IMR-90 (cell line): ENCODE measurements around the gene ZFPM1. TPM values are rescaled to one million over a fixed set of nuclear protein-coding genes. Genes with fewer than 3 reads are reported as not detected.

ENCODE experiments used
- ATAC-seq: fragments of 200-7000 bp; cut with Tn5 transposase; 2 replicates; pipeline ENCODE4 v1.9.1; 2020; ENCODE audit warnings: low read depth, mild to moderate bottlenecking, moderate library complexity
- BruUV-seq: library from RNA; stranded (reverse); fragments of 400-500 nt; replicated peaks from 2 replicates; lab custom pipeline; 2021; lab: Mats Ljungman, UMichigan
- CTCF ChIA-PET: fragments of 300-600 bp; formaldehyde crosslinking; extraction: SDS; loops from one replicate; lab custom pipeline; 2021; ENCODE audit warnings: antibody characterized with exemption; lab: Yijun Ruan, JAX
- POLR2A ChIA-PET: fragments of 300-600 bp; sonication (Branson Sonifier 250); formaldehyde crosslinking; loops from one replicate; lab custom pipeline; 2022; ENCODE audit warnings: antibody characterized with exemption; ENCODE audit not compliant: unreplicated experiment; lab: Charles Lee
- DNase-seq: peaks from one replicate; pipeline ENCODE4 v3.0.0; 2013
- H2AFZ ChIP-seq: replicated peaks from 2 replicates; pipeline ENCODE3; 2013; ENCODE audit warnings: low read length, mild to moderate bottlenecking; ENCODE audit not compliant: poor library complexity
- H2AK5ac ChIP-seq: 2 replicates; pipeline ENCODE4 v1.6.1; 2013; ENCODE audit warnings: low read depth, low read length, inconsistent platforms
- H2AK9ac ChIP-seq: replicated peaks from 2 replicates; pipeline ENCODE3; 2013; ENCODE audit warnings: mild to moderate bottlenecking, low read depth, low read length, moderate library complexity; ENCODE audit not compliant: poor library complexity
- H2BK120ac ChIP-seq: 2 replicates; pipeline ENCODE4 v1.6.1; 2013; ENCODE audit warnings: low read depth, low read length, inconsistent platforms
- H2BK15ac ChIP-seq: 3 replicates; pipeline ENCODE4 v1.6.1; 2013; ENCODE audit warnings: low read depth, low read length, inconsistent platforms
- H2BK20ac ChIP-seq: 2 replicates; pipeline ENCODE4 v1.6.1; 2013; ENCODE audit warnings: low read depth, mild to moderate bottlenecking, inconsistent platforms, low read length, moderate library complexity
- H2BK5ac ChIP-seq: 2 replicates; pipeline ENCODE4 v1.6.1; 2013; ENCODE audit warnings: mild to moderate bottlenecking, low read depth, low read length, inconsistent platforms; ENCODE audit not compliant: poor library complexity, severe bottlenecking
- H3K14ac ChIP-seq: replicated peaks from 2 replicates; pipeline ENCODE4 v1.6.1; 2013; ENCODE audit warnings: low read depth, low read length, inconsistent platforms
- H3K18ac ChIP-seq: 2 replicates; pipeline ENCODE4 v1.6.1; 2013; ENCODE audit warnings: low read depth, low read length, control low read depth
- H3K23ac ChIP-seq: 2 replicates; pipeline ENCODE4 v1.6.1; 2013; ENCODE audit warnings: low read depth, low read length, inconsistent platforms
- H3K27ac ChIP-seq: 2 replicates; pipeline ENCODE4 v1.5.1; 2013; ENCODE audit warnings: mild to moderate bottlenecking, control low read depth, low read length; ENCODE audit not compliant: insufficient read depth
- H3K27me3 ChIP-seq: 2 replicates; pipeline ENCODE4 v1.6.1; 2013; ENCODE audit warnings: low read length; ENCODE audit not compliant: control insufficient read depth, insufficient read depth
- H3K36me3 ChIP-seq: 2 replicates; pipeline ENCODE4 v1.6.1; 2013; ENCODE audit warnings: low read length, mixed read lengths; ENCODE audit not compliant: control insufficient read depth, insufficient read depth
- H3K4ac ChIP-seq: 2 replicates; pipeline ENCODE4 v1.6.1; 2013; ENCODE audit warnings: low read depth, low read length, inconsistent platforms
- H3K4me1 ChIP-seq: 2 replicates; pipeline ENCODE4 v1.6.1; 2013; ENCODE audit warnings: low read length, mixed read lengths; ENCODE audit not compliant: control insufficient read depth, insufficient read depth
- H3K4me2 ChIP-seq: 2 replicates; pipeline ENCODE4 v1.6.1; 2013; ENCODE audit warnings: low read depth, mild to moderate bottlenecking, control low read depth, low read length, moderate library complexity
- H3K4me3 ChIP-seq: 2 replicates; pipeline ENCODE4 v1.5.1; 2013; ENCODE audit warnings: low read depth, mild to moderate bottlenecking, control low read depth, low read length, moderate library complexity; ENCODE audit not compliant: insufficient read depth
- H3K56ac ChIP-seq: 2 replicates; pipeline ENCODE4 v1.6.1; 2013; ENCODE audit warnings: low read length, inconsistent platforms; ENCODE audit not compliant: insufficient read depth; ENCODE audit errors: extremely low read depth
- H3K79me1 ChIP-seq, 2 experiments: 2 replicates each; pipeline ENCODE4 v1.6.1; 2013; ENCODE audit warnings: low read length in 2 of 2, inconsistent platforms in 1 of 2, low read depth in 1 of 2
- H3K9ac ChIP-seq: 2 replicates; pipeline ENCODE4 v1.6.1; 2013; ENCODE audit warnings: low read depth, low read length, control low read depth
- H3K9me1 ChIP-seq: 2 replicates; pipeline ENCODE4 v1.6.1; 2013; ENCODE audit warnings: low read length, inconsistent platforms; ENCODE audit not compliant: insufficient read depth
- H3K9me3 ChIP-seq: 2 replicates; pipeline ENCODE4 v1.6.1; 2013; ENCODE audit warnings: low read length; ENCODE audit not compliant: control insufficient read depth, insufficient read depth
- H4K20me1 ChIP-seq: 2 replicates; pipeline ENCODE4 v1.6.1; 2013; ENCODE audit warnings: low read length, inconsistent platforms; ENCODE audit not compliant: insufficient read depth
- H4K5ac ChIP-seq: 2 replicates; pipeline ENCODE4 v1.6.1; 2013; ENCODE audit warnings: mild to moderate bottlenecking, low read depth, low read length, control low read depth
- H4K8ac ChIP-seq, 2 experiments: 2 replicates each; pipeline ENCODE4 v1.6.1; 2013; ENCODE audit warnings: low read depth in 2 of 2, low read length in 2 of 2, control low read depth in 1 of 2, inconsistent platforms in 1 of 2
- H4K91ac ChIP-seq: 2 replicates; pipeline ENCODE4 v1.6.1; 2013; ENCODE audit warnings: low read depth, low read length, inconsistent platforms; ENCODE audit not compliant: insufficient read depth
- BHLHE40 ChIP-seq: fragments of 150-350 bp; IDR thresholded peaks from 2 replicates; pipeline ENCODE4 v1.6.1; 2016; ENCODE audit warnings: mild to moderate bottlenecking, low read depth, low read length
- CEBPB ChIP-seq: IDR thresholded peaks from 2 replicates; pipeline ENCODE4 v1.6.1; 2012; ENCODE audit warnings: low read depth, low read length, improper control_type of control experiment
- CHD1 ChIP-seq: IDR thresholded peaks from 2 replicates; pipeline ENCODE4 v1.6.1; 2012; ENCODE audit warnings: low read depth, low read length, improper control_type of control experiment
- ELK1 ChIP-seq: fragments of 150-350 bp; IDR thresholded peaks from 2 replicates; pipeline ENCODE4 v1.6.1; 2016; ENCODE audit warnings: low read depth, mild to moderate bottlenecking, low read length, moderate library complexity, borderline replicate concordance
- FOS ChIP-seq: fragments of 150-350 bp; IDR thresholded peaks from 2 replicates; pipeline ENCODE4 v1.6.1; 2016; ENCODE audit warnings: low read depth, low read length
- MAZ ChIP-seq: IDR thresholded peaks from 2 replicates; pipeline ENCODE4 v1.6.1; 2012; ENCODE audit warnings: low read depth, mild to moderate bottlenecking, low read length, improper control_type of control experiment, moderate library complexity, borderline replicate concordance
- NFE2L2 ChIP-seq: fragments of 150-350 bp; IDR thresholded peaks from 2 replicates; pipeline ENCODE4 v1.6.1; 2016; ENCODE audit warnings: low read depth, mild to moderate bottlenecking, low read length
- RAD21 ChIP-seq: IDR thresholded peaks from 2 replicates; pipeline ENCODE4 v1.6.1; 2012; ENCODE audit warnings: low read length, improper control_type of control experiment
- SMC3 ChIP-seq: fragments of 150-350 bp; IDR thresholded peaks from 2 replicates; pipeline ENCODE4 v1.6.1; 2016; ENCODE audit warnings: low read depth, mild to moderate bottlenecking, antibody characterized with exemption, low read length, moderate library complexity
- WGBS, 2 experiments: methylation state at CpG; one replicate each; pipeline versions ENCODE4 v1.1.5 to v1.1.7; 2013; ENCODE audit warnings: missing lambda C conversion rate in 2 of 2; ENCODE audit not compliant: insufficient read length in 1 of 2; ENCODE audit errors: extremely low coverage in 2 of 2; 5-methylcytosine and 5-hydroxymethylcytosine counted together
- dilution Hi-C: fragments of 300-500 bp; cut with HindIII; formaldehyde crosslinking; loops from one replicate; pipeline ENCODE4 v1.14.3; 2018; ENCODE audit warnings: low sequenced_read_pairs; ENCODE audit not compliant: unreplicated experiment
- in situ Hi-C: fragments of 300-500 bp; cut with MboI; formaldehyde crosslinking; loops from 3 replicates; pipeline ENCODE4 v1.14.3; 2019; ENCODE audit warnings: low sequenced_read_pairs, inconsistent platforms, mixed read lengths
- intact Hi-C: fragments of 100-400 bp; cut with micrococcal nuclease; formaldehyde crosslinking; loops from 2 replicates; pipeline ENCODE4 v1.10.0; 2022
- polyA plus RNA-seq, 3 experiments: library from polyadenylated mRNA; depleted of rRNA; stranded (reverse); fragments of >200 nt; gene quantifications; 2 replicates each; pipeline ENCODE4 v1.2.3, GENCODE V29; 2012; ENCODE audit warnings: low replicate concordance in 1 of 3
- total RNA-seq: library from RNA; depleted of rRNA; stranded (reverse); fragments of >200 nt; gene quantifications from 2 replicates; pipeline ENCODE4 v1.2.3, GENCODE V29; 2012

Gene ZFPM1
- total and polyA plus RNA-seq, 2 of the 4 experiments (the other 2 are of a cell fraction) = 0.36 to 1.1 TPM

DNA sequence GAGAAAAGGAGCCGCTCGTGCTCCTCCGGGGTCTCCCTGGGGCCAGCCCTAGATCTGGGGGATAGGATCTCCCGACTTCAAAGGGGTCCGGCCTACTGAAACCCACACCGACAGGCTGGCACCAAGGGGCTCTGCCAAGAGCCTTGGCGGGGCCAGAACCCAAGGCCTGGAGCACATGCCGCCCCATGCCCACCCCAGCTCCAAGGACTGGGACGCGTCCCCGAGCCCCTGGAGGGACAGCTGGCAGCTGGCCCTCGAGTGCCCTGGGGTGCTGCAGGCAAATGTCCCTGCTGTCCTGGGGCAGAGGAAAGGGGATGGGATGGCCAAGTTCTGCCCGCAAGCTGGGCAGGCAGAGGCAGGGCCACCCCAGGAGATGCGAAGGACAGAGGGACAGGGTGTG lies 31.8 kb upstream of the ZFPM1 start:
- H3K56ac ChIP-seq = no peak overlapping the region
- no peak overlapping the region for H3K14ac ChIP-seq
- no peak overlapping the region for H2AK9ac ChIP-seq
- peaks cover 23% of the 10 kb centered on the region for H3K9me1 ChIP-seq
- H3K4me1 ChIP-seq = no peaks in the 10 kb centered on the region; the same call in none of the 2 replicates
- H2AFZ ChIP-seq = no peak overlapping the region
- H3K23ac ChIP-seq = no peak overlapping the region
- no peak overlapping the region for H2BK20ac ChIP-seq
- H3K36me3 ChIP-seq = peaks cover 58% of the 10 kb centered on the region
- H4K8ac ChIP-seq = no peak overlapping the region
- in situ Hi-C loops = no loop called here
- no peak overlapping the region for H3K4me2 ChIP-seq
- DNase-seq (no peak), ATAC-seq (no peak)
- no peak overlapping the region for H4K5ac ChIP-seq
- POLR2A ChIA-PET = no interaction called here
- no peak overlapping the region for H2BK5ac ChIP-seq
- no peak overlapping the region for H3K4me3 ChIP-seq
- H4K91ac ChIP-seq = no peak overlapping the region
- intact Hi-C loops = no loop called here
- no peak overlapping the region for H3K27ac ChIP-seq
- H2BK15ac ChIP-seq = no peak overlapping the region
- H3K18ac ChIP-seq = no peak overlapping the region
- no peaks in the 10 kb centered on the region for H3K27me3 ChIP-seq
- WGBS, 2 experiments = 98% methylated on average over 7 of the region's 14 CpGs; no CpG with 5 or more reads in 1 of the 2 experiments
- peaks cover 99% of the 10 kb centered on the region for H4K20me1 ChIP-seq
- no peaks in the 10 kb centered on the region for H3K9me3 ChIP-seq
- no peak overlapping the region for H3K9ac ChIP-seq
- no TSS peak for BruUV-seq
- H3K79me1 ChIP-seq = peaks cover 26 to 92% of the 10 kb centered on the region in 2 experiments
- no peak overlapping the region for H2AK5ac ChIP-seq
- TF ChIP-seq CEBPB = no peak
- TF ChIP-seq BHLHE40 = no peak
- no peak for TF ChIP-seq NFE2L2
- TF ChIP-seq FOS = no peak
- TF ChIP-seq MAZ = no peak
- no peak for TF ChIP-seq RAD21
- TF ChIP-seq ELK1 = no peak
- TF ChIP-seq CHD1 = no peak
- no peak for TF ChIP-seq SMC3
- dilution Hi-C loops = no loop called here
- CTCF ChIA-PET = no interaction called here
- no peak overlapping the region for H3K4ac ChIP-seq
- no peak overlapping the region for H2BK120ac ChIP-seq
